Hair follicle dermal papilla cell (primary cell): Measurements from ENCODE around the gene EVI2A. TPM values are rescaled to one million over a fixed set of nuclear protein-coding genes. Genes with fewer than 3 reads are reported as not detected.

Experiments used
- total RNA-seq: library from RNA; depleted of rRNA; stranded (reverse); fragments of >200 nt; gene quantifications from 2 replicates; pipeline ENCODE4 v1.2.3, GENCODE V29; 2012

Gene EVI2A, protein sequence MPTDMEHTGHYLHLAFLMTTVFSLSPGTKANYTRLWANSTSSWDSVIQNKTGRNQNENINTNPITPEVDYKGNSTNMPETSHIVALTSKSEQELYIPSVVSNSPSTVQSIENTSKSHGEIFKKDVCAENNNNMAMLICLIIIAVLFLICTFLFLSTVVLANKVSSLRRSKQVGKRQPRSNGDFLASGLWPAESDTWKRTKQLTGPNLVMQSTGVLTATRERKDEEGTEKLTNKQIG
- total RNA-seq, result 6.7 and 10.8 TPM in 2 replicates

DNA sequence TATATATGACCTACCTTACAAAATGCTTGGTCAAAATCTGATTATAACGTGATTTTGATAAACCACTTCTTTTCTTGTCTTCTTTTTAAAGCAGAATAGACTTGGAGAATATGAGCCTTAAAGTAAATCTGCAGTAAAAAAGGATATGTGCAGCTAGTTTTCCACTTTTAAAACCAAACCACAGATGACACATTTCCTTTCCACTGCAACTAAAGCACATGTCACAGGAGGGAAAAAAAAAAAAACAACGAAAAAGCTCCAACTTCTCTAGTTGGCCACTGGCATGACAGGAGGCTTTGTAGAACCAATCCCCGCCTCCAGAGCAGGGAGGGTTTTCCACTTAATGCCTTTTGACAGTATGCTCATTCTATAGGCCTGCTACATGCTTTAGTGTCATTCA, at the start of gene EVI2A:
Gene EVI2A (minus strand): TSS at position 142 of the 400 bp plus-strand sequence. CDS start 2,609 bp downstream, outside the sequence.

DNA sequence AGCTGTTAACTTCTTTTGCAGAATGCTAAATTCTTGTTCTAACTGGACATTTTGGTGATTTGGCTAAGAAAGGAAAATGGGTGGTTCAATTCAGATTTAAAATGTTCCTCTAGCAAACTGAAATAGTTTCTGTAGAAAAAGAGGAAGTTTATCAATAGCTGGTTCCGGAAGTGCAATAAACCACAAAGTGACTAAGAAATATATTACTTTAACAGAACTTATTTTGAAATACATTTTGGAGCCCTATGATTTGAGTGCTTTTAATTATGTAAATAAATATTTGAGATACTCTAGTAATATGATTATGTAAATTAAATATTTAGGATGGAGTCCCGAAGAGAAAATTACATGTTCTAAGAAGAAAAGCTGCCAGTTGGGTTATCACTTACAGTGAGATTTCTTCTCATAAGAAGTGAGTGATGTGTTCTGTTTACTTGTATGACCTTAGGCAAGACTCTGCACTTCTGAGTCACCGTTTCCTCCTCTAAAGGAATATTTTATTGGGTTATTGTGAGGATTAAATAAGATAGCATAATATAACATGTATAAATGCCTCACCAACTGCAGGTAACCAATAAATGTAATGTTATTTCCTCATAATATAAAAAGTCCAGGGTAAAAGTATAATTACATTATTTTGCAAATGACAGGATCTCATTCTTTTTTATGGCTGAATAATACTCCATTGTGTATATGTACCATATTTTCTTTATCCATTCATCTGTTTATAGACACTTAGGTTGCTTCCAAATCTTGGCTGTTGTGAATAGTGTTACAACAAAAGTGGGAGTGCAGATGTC, 7.2 kb downstream of the EVI2A start, which contains the start of gene EVI2B:
Gene EVI2B (minus strand): TSS at position 73 of the 800 bp plus-strand sequence. CDS start 8,445 bp downstream, outside the sequence.

DNA sequence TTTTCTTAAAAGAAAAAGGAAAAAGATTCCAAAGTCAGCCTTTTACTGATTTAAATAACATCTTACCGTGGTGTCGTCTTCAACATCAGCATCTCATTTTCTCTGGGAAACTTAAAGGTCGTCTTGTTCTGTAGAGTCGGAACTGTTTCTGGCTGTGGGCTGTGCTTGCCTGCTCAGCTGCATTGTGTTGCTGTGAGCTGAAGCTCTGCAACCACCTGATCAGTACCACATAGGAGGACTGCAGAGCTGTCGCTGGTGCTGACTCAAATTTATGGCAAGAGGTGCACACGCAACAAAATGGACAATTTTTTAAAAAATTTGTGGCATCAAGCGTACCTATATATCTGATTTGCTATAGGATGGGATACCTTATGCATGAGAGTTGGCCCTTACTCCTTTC, 24.3 kb downstream of the EVI2A start, which contains the start of gene OMG:
Gene OMG (minus strand): TSS at position 150 of the 400 bp plus-strand sequence. CDS start 908 bp downstream, outside the sequence.

Other genes with a start within 250 kb of the EVI2A start
- gene NF1, start 226.6 kb downstream of the EVI2A start, total RNA-seq, result 57.0 and 78.4 TPM in 2 replicates
- 0.49 TPM in 1 of 2 replicates, not detected in the other for gene OMG, start 24.4 kb downstream of the EVI2A start, total RNA-seq
- gene EVI2B, start 7.6 kb downstream of the EVI2A start, total RNA-seq, result 0.32 and 1.5 TPM in 2 replicates
- gene RAB11FIP4, start 70.1 kb upstream of the EVI2A start, total RNA-seq, result 0.49 and 1.3 TPM in 2 replicates